ENCODE results near the gene SPINK6.
A peak's percentile ranks its signal among the peaks of the same experiment; 100 is the strongest.

Gene SPINK6, protein sequence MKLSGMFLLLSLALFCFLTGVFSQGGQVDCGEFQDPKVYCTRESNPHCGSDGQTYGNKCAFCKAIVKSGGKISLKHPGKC
- 0 reads per million in 3 experiments for total RNA-seq

- DNase-seq = no peak
Observed at GRCh38 chr5:148202531-148203203, at the start of gene SPINK6. Gene SPINK6, plus strand, starts transcription at chr5:148203042. Its CDS starts 55 bp downstream, at chr5:148203097.

DNA sequence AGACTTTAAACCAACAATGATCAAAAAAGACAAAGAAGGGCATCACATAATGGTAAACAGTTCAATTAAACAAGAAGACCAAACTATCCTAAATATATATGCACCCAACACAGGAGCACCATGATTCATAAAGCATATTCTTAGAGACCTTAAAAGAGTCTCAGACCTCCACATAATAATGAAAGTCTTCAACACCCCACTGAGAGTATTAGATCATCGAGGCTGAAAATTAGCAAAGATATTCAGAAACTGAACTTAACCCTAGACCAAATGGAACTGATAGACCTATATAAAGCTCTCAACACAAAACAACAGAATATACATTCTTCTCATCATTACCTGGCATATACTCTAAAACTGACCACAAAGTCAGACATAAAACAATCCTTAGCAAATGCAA lies 46.2 kb upstream of the SPINK6 start:
- no peak for DNase-seq

DNA sequence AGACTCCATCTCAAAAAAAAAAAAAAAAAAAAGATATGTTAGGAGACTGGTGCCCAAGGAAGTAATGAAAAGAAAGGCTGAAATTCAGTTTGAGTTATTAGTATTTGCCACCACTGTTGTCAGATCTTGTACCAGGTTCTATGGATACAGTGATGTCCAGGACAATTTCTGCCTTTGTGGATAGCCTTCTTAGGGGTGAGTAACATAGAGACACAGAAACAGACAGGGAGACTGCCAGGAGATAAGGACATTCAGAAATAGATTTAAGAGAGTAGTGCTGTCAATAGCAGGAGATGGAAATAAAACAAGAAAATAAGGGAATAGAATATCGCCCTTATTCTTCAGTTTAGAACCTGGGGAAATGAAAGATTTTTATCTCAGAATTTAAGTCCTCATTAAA lies 40.8 kb upstream of the SPINK6 start:
- DNase-seq = no peak

DNA sequence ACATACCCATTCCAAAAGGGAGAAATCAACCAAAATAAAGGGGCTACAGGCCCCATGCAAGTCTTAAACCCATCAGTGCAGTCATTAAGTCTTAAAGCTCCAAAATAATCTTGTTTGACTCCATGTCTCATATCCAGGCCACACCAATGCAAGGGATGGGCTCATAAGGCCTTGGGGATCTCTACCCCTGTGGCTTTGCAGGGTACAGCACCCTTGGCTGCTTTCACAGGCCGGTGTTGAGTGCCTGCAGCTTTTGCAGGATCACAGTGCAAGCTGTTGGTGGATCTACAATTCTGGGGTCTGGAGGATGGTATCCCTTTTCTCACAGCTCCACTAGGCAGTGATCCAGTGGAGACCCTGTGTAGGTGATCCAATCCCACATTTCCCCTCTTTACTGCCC lies 39.5 kb upstream of the SPINK6 start:
- DNase-seq = no peak

GRCh38 chr5:148166550-148167283 lies 36.1 kb upstream of the SPINK6 start:
- no peak for DNase-seq

- DNase-seq = no peak
Observed at GRCh38 chr5:148168246-148168645, 34.6 kb upstream of the SPINK6 start, which contains the start of gene SPINK14. Gene SPINK14, plus strand, starts transcription at chr5:148168546. Its CDS starts 1,187 bp downstream, at chr5:148169733.

- no peak for DNase-seq
Observed at GRCh38 chr5:148172377-148172776, 30.5 kb upstream of the SPINK6 start.

GRCh38 chr5:148176480-148176879 lies 26.4 kb upstream of the SPINK6 start:
- DNase-seq = no peak

DNA sequence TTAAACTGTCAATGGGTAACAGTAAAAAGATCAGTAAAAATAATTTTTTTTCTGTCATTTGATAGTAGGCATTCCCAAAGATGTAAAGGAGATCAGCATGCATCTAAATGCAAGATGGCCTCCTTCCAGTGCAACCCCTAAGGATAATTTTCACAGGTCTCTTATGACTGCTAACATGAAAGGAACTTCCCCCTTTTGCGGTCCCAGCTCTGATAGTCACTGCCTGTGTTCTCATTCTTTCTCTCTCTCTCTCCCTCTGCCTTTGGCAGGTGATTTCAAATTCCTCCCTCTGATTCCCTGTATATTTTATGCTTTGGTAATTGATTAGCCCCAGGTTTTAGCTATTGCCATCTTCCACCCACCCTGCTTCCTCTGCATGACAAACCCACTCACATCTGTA lies 25.6 kb upstream of the SPINK6 start:
- no peak for DNase-seq

- DNase-seq = peak; percentile 17
Observed at GRCh38 chr5:148179234-148179824, 23.5 kb upstream of the SPINK6 start.

DNA sequence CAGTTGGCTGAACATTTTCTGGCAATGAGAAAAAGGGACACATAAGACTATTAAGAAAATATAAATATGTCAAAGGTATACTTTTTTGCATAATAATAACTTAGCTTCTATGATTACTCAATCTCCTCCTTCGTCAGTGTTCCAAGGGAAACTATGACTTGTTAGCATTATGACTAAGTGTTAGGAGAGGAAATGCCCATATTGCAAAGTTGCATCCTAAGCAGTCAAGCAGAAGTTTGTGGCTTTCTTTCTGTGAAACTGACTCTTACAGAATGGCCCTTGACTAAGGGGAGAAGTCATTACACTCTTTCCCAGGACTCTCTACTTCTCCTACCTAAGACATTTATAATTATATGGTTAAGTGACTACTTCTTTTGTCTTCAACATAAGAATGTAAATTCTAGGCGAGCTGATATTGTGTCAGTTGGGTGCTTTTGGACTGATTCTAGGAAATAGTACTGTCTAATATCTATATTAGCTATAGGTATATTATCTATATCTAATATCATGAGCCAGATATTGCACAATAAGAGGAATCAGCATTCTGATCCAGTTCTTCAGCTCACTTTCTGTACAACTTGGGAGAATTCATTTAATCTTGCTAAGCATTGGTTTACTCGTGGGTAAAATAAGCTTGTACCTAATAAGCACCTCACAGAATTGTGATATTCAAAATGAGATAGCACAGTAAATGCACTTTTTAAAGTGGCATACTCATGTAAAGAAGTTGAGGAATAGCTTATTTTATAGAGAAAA lies 16.4 kb upstream of the SPINK6 start:
- no peak for DNase-seq

DNA sequence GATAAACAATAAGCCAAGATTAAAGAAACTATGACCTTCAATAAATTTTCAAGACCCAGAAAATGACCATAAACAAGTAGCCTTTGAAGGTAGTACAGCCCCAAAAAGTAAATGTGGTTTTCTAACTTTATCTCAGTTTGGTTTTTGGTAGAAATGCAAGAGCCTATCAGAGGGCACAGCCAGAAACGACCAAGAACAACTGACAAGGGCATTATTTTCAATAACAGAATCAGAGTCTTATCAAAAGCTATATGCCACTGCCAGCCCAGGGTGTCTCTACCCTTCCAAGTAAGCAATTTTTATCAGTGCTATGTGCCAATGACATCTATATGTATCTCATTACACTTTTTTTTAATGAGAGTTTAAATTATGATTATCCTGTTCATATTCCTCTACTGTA lies 11.8 kb upstream of the SPINK6 start:
- DNase-seq = no peak

DNA sequence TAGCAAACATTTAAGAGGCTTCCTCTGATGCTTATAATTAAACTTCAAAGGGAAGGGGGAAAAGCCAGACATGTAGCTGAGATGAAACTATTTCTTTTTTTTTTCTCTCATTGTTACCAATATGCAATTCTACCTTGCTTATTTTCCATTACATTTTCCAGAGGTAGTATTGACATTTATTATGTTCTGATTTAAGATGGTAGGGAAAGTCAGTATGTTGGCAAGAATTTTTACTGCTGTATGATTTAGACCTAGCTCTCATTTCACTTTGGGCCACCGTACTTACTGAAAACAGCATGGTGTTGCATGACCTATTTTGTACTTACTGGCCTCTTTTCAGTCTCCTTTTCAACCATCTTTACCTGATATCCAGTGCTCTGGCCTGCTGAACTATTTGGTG lies 9.6 kb upstream of the SPINK6 start:
- no peak for DNase-seq

DNA sequence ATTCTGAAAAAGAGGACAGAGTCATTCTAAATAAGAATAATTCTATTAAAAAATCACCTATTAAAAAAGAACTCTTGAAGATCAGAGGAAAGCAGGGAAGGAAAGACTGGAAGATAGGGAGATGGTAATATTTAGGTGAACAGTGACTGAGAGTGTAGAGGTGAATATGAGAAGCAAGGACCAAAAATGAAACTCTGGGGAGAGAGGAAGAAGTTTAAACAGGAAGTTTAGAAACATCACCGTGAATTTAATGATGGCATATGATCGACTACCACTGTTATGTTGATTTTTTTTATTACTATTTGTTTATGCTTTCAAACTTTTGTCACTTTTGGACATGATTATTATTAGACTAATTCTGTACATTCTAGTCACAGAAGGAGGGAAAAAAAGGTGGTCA lies 1.7 kb upstream of the SPINK6 start:
- DNase-seq = no peak

DNA sequence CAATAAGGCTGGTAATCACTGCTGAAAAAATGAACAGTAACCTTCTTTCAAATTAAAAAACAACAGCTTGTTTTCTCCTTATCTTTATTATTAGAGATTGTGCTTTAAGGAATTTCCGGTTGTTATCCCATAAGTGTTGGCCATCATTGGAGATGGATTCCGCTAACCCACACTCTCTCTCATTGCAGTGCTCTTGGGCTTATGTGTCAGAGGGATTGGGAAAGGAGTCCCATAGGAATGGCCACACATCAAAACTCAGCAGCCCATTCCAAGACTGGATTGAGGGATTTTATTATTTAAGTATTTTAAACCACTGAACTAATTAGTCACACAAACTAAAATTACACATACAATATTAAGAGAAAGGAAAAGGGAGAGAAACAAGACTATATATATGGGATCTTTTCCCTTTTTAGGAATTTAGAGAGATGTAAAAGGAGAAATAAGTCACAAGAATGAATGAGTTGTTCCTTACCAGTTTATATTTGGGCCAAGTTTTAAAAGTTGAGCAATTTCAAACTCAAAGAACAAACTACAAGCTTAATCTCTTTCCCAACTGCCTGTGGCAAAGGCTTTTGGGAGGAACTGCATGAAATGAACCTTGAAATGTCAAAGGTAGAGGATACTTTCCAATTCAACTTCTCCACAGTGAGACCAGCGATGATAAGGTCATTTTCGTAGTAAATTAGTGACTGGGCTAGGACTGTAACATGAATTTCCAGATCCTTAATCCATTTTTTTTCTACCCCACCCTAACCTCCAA lies 2.4 kb downstream of the SPINK6 start:
- DNase-seq = no peak

- no peak for DNase-seq
Observed at GRCh38 chr5:148205865-148206264, 3.0 kb downstream of the SPINK6 start.

DNA sequence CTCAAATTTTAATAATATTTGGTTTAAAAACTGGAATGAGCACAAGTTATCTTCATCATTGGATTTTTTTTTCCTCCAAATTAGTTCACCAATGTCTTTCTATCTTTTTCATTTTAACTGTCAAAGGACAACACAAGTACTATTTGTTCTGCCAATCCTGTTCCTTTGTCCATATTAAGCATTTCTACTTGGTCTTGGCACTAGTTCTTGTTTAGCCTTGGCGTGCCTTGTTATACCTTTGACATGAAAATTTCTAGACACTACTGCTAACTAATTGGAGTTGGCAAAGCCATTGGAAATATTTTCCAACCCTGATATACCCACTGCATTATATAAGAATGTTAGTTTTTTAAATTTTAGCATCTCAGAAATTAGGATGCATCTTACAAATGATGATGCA lies 3.8 kb downstream of the SPINK6 start:
- DNase-seq = no peak

- DNase-seq = no peak
Observed at GRCh38 chr5:148208226-148208625, 5.4 kb downstream of the SPINK6 start.

GRCh38 chr5:148209151-148209770 lies 6.4 kb downstream of the SPINK6 start:
- no peak for DNase-seq

DNA sequence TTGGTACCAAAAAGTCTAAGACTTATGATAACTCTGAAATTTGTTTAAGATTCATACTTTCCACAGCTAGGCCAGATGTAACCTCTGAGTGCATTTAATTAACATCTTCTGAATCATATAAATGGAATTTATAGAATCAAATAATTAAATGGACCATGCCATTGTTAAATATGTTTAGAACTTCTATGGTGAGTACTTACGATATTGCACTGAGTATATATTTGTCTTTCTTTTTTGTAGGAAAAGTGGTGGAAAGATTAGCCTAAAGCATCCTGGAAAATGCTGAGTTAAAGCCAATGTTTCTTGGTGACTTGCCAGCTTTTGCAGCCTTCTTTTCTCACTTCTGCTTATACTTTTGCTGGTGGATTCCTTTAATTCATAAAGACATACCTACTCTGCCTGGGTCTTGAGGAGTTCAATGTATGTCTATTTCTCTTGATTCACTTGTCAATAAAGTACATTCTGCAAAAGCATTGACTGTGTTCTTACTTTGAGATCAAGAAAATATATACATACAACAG lies 11.9 kb downstream of the SPINK6 start:
- DNase-seq = no peak

GRCh38 chr5:148221508-148221907 lies 18.7 kb downstream of the SPINK6 start:
- DNase-seq = no peak

Data from central memory CD4-positive, alpha-beta T cell (primary cell).